Panc1 (cell line): ENCODE results near the gene SRC. TPM values are rescaled to one million over a fixed set of nuclear protein-coding genes. Genes with fewer than 3 reads are reported as not detected.

ENCODE experiments used
- ATAC-seq: fragments of 200-7000 bp; cut with Tn5 transposase; 2 replicates; pipeline ENCODE4 v1.9.1; 2020; ENCODE audit warnings: mild to moderate bottlenecking, moderate library complexity
- BruUV-seq: library from RNA; stranded (reverse); fragments of 400-500 nt; replicated peaks from 2 replicates; lab custom pipeline; 2021; lab: Mats Ljungman, UMichigan
- CTCF ChIA-PET: fragments of 300-600 bp; sonication (Branson Sonifier 250); formaldehyde crosslinking; loops from one replicate; lab custom pipeline; 2022; ENCODE audit warnings: antibody characterized with exemption; lab: Charles Lee
- POLR2A ChIA-PET: fragments of 300-600 bp; sonication (Branson Sonifier 250); formaldehyde crosslinking; loops from one replicate; lab custom pipeline; 2022; ENCODE audit warnings: antibody characterized with exemption; lab: Charles Lee
- DNase-seq: peaks from one replicate; pipeline ENCODE4 v3.0.0-alpha.2; 2010; ENCODE audit warnings: low read depth, low spot score
- H3K27ac ChIP-seq: 2 replicates; pipeline ENCODE4 v1.5.1; 2011; ENCODE audit warnings: mild to moderate bottlenecking, low read length, inconsistent platforms
- H3K27me3 ChIP-seq: fragments of 200-500 bp; sonication (Bioruptor generic); 2 replicates; pipeline ENCODE4 v1.6.0; 2014; ENCODE audit warnings: low read length, inconsistent platforms; ENCODE audit not compliant: control insufficient read depth, insufficient read depth
- H3K36me3 ChIP-seq: fragments of 200-500 bp; sonication (Bioruptor generic); 2 replicates; pipeline ENCODE4 v1.5.1; 2014; ENCODE audit warnings: inconsistent platforms, mild to moderate bottlenecking, low read length, moderate library complexity; ENCODE audit not compliant: control insufficient read depth, insufficient read depth
- H3K4me1 ChIP-seq: 2 replicates; pipeline ENCODE4 v1.5.1; 2011; ENCODE audit warnings: inconsistent platforms, mild to moderate bottlenecking, low read length, moderate library complexity; ENCODE audit not compliant: control insufficient read depth, insufficient read depth
- H3K4me3 ChIP-seq, 2 experiments: 2 replicates each; pipeline ENCODE4 v1.5.1; 2011 to 2012; ENCODE audit warnings: low read depth in 2 of 2, low read length in 2 of 2, mild to moderate bottlenecking in 2 of 2, inconsistent platforms in 1 of 2, moderate library complexity in 1 of 2
- H3K9me3 ChIP-seq: fragments of 200-500 bp; sonication (Bioruptor generic); 2 replicates; pipeline ENCODE4 v1.5.1; 2014; ENCODE audit warnings: low read depth, mild to moderate bottlenecking, inconsistent platforms, low read length, moderate library complexity; ENCODE audit not compliant: control insufficient read depth, insufficient read depth
- CTCF ChIP-seq: fragments of 450-650 bp; IDR thresholded peaks from 2 replicates; pipeline ENCODE4 v1.5.1; 2017; ENCODE audit warnings: mild to moderate bottlenecking
- POLR2AphosphoS5 ChIP-seq: IDR thresholded peaks from 2 replicates; pipeline ENCODE4 v1.6.1; 2012; ENCODE audit warnings: mild to moderate bottlenecking, low read depth, low read length, moderate library complexity
- SIN3A ChIP-seq: IDR thresholded peaks from 2 replicates; pipeline ENCODE4 v1.6.1; 2012; ENCODE audit warnings: low read depth, mild to moderate bottlenecking, low read length, moderate library complexity, borderline replicate concordance; ENCODE audit not compliant: insufficient read depth
- TCF7L2 ChIP-seq: IDR thresholded peaks from 2 replicates; pipeline ENCODE4 v1.6.1; 2011; ENCODE audit warnings: mild to moderate bottlenecking, low read depth, low read length, inconsistent platforms
- in situ Hi-C: cut with HindIII; loops from 2 replicates; pipeline ENCODE4 v1.10.0; 2016; ENCODE audit warnings: low sequenced_read_pairs, low pct_unique_long_range_greater_than_20kb
- intact Hi-C: fragments of 100-400 bp; cut with micrococcal nuclease; formaldehyde crosslinking; loops from one replicate; pipeline ENCODE4 v1.10.0; 2022; ENCODE audit not compliant: unreplicated experiment
- total RNA-seq: library from RNA; stranded (reverse); gene quantifications from one replicate; pipeline ENCODE4 v1.2.1, GENCODE V29; 2021; ENCODE audit not compliant: unreplicated experiment
- TF ChIP-seq, protein P1 (sequence below), 2 experiments: IDR thresholded peaks; 2 replicates each; pipeline ENCODE4 v1.6.1; 2011 to 2012; ENCODE audit warnings: low read depth in 2 of 2, control low read depth in 1 of 2, low read length in 1 of 2, mild to moderate bottlenecking in 1 of 2, moderate library complexity in 1 of 2; ENCODE audit not compliant: insufficient read depth in 1 of 2

Gene SRC
- total RNA-seq, 1 experiment from 2014 or later: 24.9 TPM

DNA sequence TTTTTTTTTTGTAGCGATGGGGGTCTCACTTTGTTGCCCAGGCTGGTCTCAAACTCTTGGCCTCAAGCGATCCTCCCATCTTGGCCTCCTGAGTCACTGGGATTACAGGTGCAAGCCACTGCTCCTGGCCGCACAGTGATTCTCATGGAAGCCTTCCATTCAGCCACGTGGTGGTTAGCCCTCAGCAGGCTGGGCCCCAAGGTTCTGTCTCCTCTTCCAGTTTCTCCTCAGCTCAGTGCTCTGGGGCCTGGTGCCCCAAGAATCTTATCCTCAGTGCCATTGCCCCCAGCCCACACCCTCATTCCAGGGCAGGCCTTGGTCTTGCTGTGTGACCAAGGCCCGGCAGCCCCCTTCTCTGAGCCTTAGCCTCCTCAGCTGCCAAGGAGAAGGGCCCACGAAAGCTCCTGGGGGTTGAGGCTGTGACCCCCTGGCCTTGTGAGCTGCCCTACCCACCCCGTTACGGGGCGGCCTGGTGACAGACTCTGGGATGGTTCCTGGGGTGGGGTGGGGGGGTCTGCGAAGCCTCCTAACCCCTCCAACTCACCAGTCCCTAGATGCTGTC lies 16.4 kb downstream of the SRC start:
- BruUV-seq: no TSS peak
- ATAC-seq: no peak
- H3K27ac ChIP-seq: no peak overlapping the region
- in situ Hi-C loops: no loop called here
- no peaks in the 10 kb centered on the region for H3K4me1 ChIP-seq
- no peak overlapping the region for H3K4me3 ChIP-seq
- H3K27me3 ChIP-seq: no peaks in the 10 kb centered on the region
- CTCF ChIA-PET: no interaction called here
- TF ChIP-seq TCF7L2: no peak
- POLR2A ChIA-PET: interaction anchor here (0.7 kb wide), 1 partner anchor 80 kb away, joined by 7 read pairs; no protein-coding TSS in a partner anchor
- no peaks in the 10 kb centered on the region for H3K9me3 ChIP-seq
- H3K36me3 ChIP-seq: no peaks in the 10 kb centered on the region
- intact Hi-C loops: no loop called here
- no peak for DNase-seq

DNA sequence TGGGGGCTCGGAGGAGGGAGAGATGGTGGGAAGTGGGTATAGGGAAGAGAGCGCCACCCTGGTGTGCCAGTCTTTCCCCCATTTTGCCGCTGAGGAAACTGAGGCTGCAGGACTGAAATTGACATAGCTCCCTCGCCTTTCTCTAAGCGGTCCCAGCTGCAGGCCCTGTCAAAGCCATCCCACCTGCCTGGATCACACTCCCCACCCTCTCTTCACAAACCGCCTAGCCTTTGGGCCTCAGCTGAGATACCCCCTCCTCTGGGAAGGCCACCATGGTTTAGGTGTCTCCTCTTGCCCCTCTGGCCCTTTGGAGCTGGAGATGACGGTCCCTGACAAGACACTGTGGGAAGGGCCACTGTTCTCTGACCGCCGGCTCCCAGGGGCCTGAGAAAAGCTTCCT lies 16.9 kb downstream of the SRC start:
- H3K36me3 ChIP-seq: no peaks in the 10 kb centered on the region
- no TSS peak for BruUV-seq
- TF ChIP-seq CTCF: no peak
- POLR2A ChIA-PET: no interaction called here
- intact Hi-C loops (no loop called here), in situ Hi-C loops (no loop called here)
- H3K27me3 ChIP-seq: no peaks in the 10 kb centered on the region
- H3K9me3 ChIP-seq: no peaks in the 10 kb centered on the region
- CTCF ChIA-PET: no interaction called here
- no peak overlapping the region for H3K27ac ChIP-seq
- no peaks in the 10 kb centered on the region for H3K4me1 ChIP-seq
- no peak for ATAC-seq
- no peak for DNase-seq
- no peak overlapping the region for H3K4me3 ChIP-seq

- Histone ChIP-seq H3K27me3 (no peaks in the 10 kb centered on the region), H3K4me1 (no peaks in the 10 kb centered on the region), H3K27ac (no peak overlapping the region), H3K4me3 (no peak overlapping the region), H3K36me3 (no peaks in the 10 kb centered on the region), H3K9me3 (no peaks in the 10 kb centered on the region)
- no TSS peak for BruUV-seq
- DNase-seq (no peak), ATAC-seq (no peak)
- CTCF ChIA-PET: no interaction called here
- POLR2A ChIA-PET: no interaction called here
- in situ Hi-C loops: no loop called here
- TF ChIP-seq, protein P1, sequence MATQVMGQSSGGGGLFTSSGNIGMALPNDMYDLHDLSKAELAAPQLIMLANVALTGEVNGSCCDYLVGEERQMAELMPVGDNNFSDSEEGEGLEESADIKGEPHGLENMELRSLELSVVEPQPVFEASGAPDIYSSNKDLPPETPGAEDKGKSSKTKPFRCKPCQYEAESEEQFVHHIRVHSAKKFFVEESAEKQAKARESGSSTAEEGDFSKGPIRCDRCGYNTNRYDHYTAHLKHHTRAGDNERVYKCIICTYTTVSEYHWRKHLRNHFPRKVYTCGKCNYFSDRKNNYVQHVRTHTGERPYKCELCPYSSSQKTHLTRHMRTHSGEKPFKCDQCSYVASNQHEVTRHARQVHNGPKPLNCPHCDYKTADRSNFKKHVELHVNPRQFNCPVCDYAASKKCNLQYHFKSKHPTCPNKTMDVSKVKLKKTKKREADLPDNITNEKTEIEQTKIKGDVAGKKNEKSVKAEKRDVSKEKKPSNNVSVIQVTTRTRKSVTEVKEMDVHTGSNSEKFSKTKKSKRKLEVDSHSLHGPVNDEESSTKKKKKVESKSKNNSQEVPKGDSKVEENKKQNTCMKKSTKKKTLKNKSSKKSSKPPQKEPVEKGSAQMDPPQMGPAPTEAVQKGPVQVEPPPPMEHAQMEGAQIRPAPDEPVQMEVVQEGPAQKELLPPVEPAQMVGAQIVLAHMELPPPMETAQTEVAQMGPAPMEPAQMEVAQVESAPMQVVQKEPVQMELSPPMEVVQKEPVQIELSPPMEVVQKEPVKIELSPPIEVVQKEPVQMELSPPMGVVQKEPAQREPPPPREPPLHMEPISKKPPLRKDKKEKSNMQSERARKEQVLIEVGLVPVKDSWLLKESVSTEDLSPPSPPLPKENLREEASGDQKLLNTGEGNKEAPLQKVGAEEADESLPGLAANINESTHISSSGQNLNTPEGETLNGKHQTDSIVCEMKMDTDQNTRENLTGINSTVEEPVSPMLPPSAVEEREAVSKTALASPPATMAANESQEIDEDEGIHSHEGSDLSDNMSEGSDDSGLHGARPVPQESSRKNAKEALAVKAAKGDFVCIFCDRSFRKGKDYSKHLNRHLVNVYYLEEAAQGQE (IDR thresholded peaks at IDR 0.05; ENCODE audit: insufficient read depth in 1 of 2, low read depth in 2 of 2, low read length in 1 of 2): no peak
- TF ChIP-seq CTCF: no peak
- TF ChIP-seq POLR2AphosphoS5: no peak
- TF ChIP-seq TCF7L2: no peak
- TF ChIP-seq SIN3A: no peak
- intact Hi-C loops: no loop called here
Measured at GRCh38 chr20:37363221-37364012, 17.5 kb downstream of the SRC start.
